Measurements from ENCODE around the gene PKP4. TPM values are rescaled to one million over a fixed set of nuclear protein-coding genes. Genes with fewer than 3 reads are reported as not detected.

Gene PKP4
- total and polyA plus RNA-seq, 2 of the 8 experiments (the other 6 are each of a cell fraction or from before 2014, with no cell fraction given): 48.2 to 88.0 TPM

DNA sequence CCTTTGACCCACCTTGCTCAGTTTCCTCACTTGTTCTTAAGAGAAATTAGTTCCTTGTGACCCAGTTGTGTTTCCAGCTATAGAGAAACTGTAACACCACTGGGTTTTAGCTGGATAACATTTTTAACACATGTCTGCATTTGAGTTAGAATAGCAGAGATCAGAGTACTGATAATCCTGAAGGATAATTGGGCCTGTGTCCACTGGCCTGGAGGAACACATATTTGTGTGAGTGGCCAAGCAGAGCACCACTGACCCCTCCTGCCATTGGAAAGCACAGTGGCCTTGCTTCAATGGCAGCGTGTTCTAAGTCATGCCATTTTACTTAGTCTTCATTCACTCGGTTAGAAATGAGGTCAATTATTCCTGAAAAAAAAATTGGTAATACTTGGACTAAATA lies 42.6 kb downstream of the PKP4 start:
- WGBS, 2 experiments (ENCODE audit: extremely low coverage in 1 of 2, insufficient coverage in 1 of 2, insufficient read length in 1 of 2, insufficient replicate concordance in 2 of 2, low coverage in 1 of 2, low lambda C conversion rate in 2 of 2, missing lambda C conversion rate in 1 of 2): 95% methylated on average over 2 of the region's 2 CpGs; no CpG with 5 or more reads in 1 of the 2 experiments
- H3K23me2 ChIP-seq (ENCODE audit: low read depth, low read length): no peaks in the 10 kb centered on the region
- no peak overlapping the region for H2BK120ac ChIP-seq (replicated peaks; ENCODE audit: low read depth, low read length)
- H2BK5ac ChIP-seq (ENCODE audit: low read depth, low read length): no peak overlapping the region
- no peaks in the 10 kb centered on the region for H3K79me1 ChIP-seq (ENCODE audit: low read depth, low read length)
- H3K4ac ChIP-seq (replicated peaks; ENCODE audit: insufficient read length, low read depth, low read length): no peak overlapping the region
- H3K36me3 ChIP-seq (ENCODE audit: control insufficient read depth in 2 of 4, insufficient read depth in 4 of 4, low read length in 3 of 4): no peaks in the 10 kb centered on the region
- H3K27ac ChIP-seq (ENCODE audit: low read depth, low read length): no peak overlapping the region
- no peak overlapping the region for H2AFZ ChIP-seq (ENCODE audit: low read length)
- H3K4me3 ChIP-seq (ENCODE audit: extremely low read depth in 1 of 4, insufficient read depth in 2 of 4, low read depth in 3 of 4, low read length in 4 of 4): no peak overlapping the region
- ChIA-PET POLR2A (ENCODE audit: partially characterized antibody) (interaction anchor here (1.3 kb wide), 1 partner anchor 41 kb away, joined by 3 read pairs; no protein-coding TSS in a partner anchor), CTCF (ENCODE audit: partially characterized antibody) (interaction anchor here (1.1 kb wide), 1 partner anchor 26 kb away, joined by 3 read pairs; no protein-coding TSS in a partner anchor)
- DNase-seq (ENCODE audit: low read depth in 1 of 2, low spot score in 2 of 2) (no peak), FAIRE-seq (no peak)
- H3K23ac ChIP-seq (ENCODE audit: insufficient read length): no peak overlapping the region
- TF ChIP-seq CEBPB (IDR thresholded peaks at IDR 0.05; ENCODE audit: low read depth, low read length) (no peak), CTBP2 (IDR thresholded peaks at IDR 0.05; ENCODE audit: borderline replicate concordance, insufficient read depth, insufficient read length, low read length) (no peak), HDAC2 (IDR thresholded peaks at IDR 0.05; ENCODE audit: borderline replicate concordance in 1 of 2, low read depth in 2 of 2, low read length in 2 of 2) (no peak), CBX5 (IDR thresholded peaks at IDR 0.05; ENCODE audit: low read depth, low read length) (no peak), KDM5A (IDR thresholded peaks at IDR 0.05; ENCODE audit: low read length) (no peak)
- H2BK12ac ChIP-seq (ENCODE audit: low read depth, low read length): no peak overlapping the region
- H3K4me1 ChIP-seq (replicated peaks in 1 of 4; ENCODE audit: control insufficient read depth in 3 of 4, insufficient read depth in 4 of 4, low read length in 3 of 4): peaks cover 4 to 8% (median 6%) of the 10 kb centered on the region in 4 experiments; a peak in 5 of 7 replicates
- H4K91ac ChIP-seq (replicated peaks; ENCODE audit: insufficient read length, low read length): no peak overlapping the region
- H3K9me3 ChIP-seq (ENCODE audit: insufficient read depth in 2 of 2, low read depth in 1 of 2, low read length in 1 of 2): no peaks in the 10 kb centered on the region
- H3K56ac ChIP-seq (replicated peaks; ENCODE audit: insufficient read length, low read depth, low read length): no peak overlapping the region
- no peak overlapping the region for H3K14ac ChIP-seq (ENCODE audit: insufficient read length)
- no peaks in the 10 kb centered on the region for H3K27me3 ChIP-seq (replicated peaks in 1 of 4; ENCODE audit: control insufficient read depth in 3 of 4, extremely low read depth in 1 of 4, insufficient read depth in 3 of 4, low read length in 3 of 4)
- H4K5ac ChIP-seq (ENCODE audit: insufficient read length, low read depth, low read length): no peak overlapping the region
- H3K9ac ChIP-seq (replicated peaks in 1 of 4; ENCODE audit: extremely low read depth in 1 of 4, low read depth in 3 of 4, low read length in 3 of 4): no peak overlapping the region
- no peak overlapping the region for H3K18ac ChIP-seq (ENCODE audit: extremely low read depth, low read length)
- H2BK20ac ChIP-seq (ENCODE audit: low read length): no peak overlapping the region
- no peaks in the 10 kb centered on the region for H4K20me1 ChIP-seq (replicated peaks in 1 of 2; ENCODE audit: control insufficient read depth in 1 of 2, insufficient read depth in 2 of 2, low read length in 2 of 2)
- no peak overlapping the region for H4K8ac ChIP-seq (ENCODE audit: extremely low read depth, insufficient read depth, low read length)
- no peak overlapping the region for H2BK15ac ChIP-seq (ENCODE audit: low read length)
- H2AK5ac ChIP-seq (ENCODE audit: low read depth, low read length): no peak overlapping the region
- no peak overlapping the region for H3K4me2 ChIP-seq (ENCODE audit: insufficient read depth in 1 of 2, low read depth in 2 of 2, low read length in 2 of 2)
- H3K79me2 ChIP-seq (ENCODE audit: control insufficient read depth in 1 of 2, insufficient read depth in 2 of 2, low read length in 2 of 2): peaks cover 0 to 87% of the 10 kb centered on the region in 2 experiments; a peak in 3 of 4 replicates
